Activated CD4-positive, CD25-positive, alpha-beta regulatory T cell treated with anti-CD3 and anti-CD28 coated beads, Interleukin-2, amount 50 U/mL, for 72 hours (primary cell): ENCODE data around the gene ZNF598.
"Not testable (repeated sequence)": the region's sequence is repeated elsewhere in the genome, so short reads cannot be mapped to it uniquely, and the experiment has no call there.

ENCODE experiments used
- DNase-seq: peaks from one replicate; pipeline ENCODE4 v3.0.0; 2021

Gene ZNF598

GRCh38 chr16:1957434-1958142, 52.0 kb downstream of the ZNF598 start:
- not testable (repeated sequence) for DNase-seq

GRCh38 chr16:1953734-1954133, 55.9 kb downstream of the ZNF598 start:
- no peak for DNase-seq

- no peak for DNase-seq
Observed at GRCh38 chr16:1950559-1950958, 59.1 kb downstream of the ZNF598 start.

GRCh38 chr16:1950047-1950446, 59.6 kb downstream of the ZNF598 start:
- no peak for DNase-seq

- no peak for DNase-seq
Observed at GRCh38 chr16:1949507-1949906, 60.1 kb downstream of the ZNF598 start.
